SKM-1 treated with dmso at 0.1 percent for 144 hours (cell line): ENCODE data around the gene FAM149B1.
"Not testable (repeated sequence)": the region's sequence is repeated elsewhere in the genome, so short reads cannot be mapped to it uniquely, and the experiment has no call there.

Experiments used
- DNase-seq: peaks from one replicate; lab custom pipeline; 2025; ENCODE audit not compliant: unreplicated experiment; lab: John Stamatoyannopoulos, UW

FAM149B1 gene

GRCh38 chr10:73167783-73168464 lies at the start of gene FAM149B1, which contains the start of gene ECD:
Gene FAM149B1 (plus strand): TSS chr10:73168119. CDS start chr10:73168340, 221 bp downstream.
Gene ECD (minus strand): TSS chr10:73168008. CDS start chr10:73163937, 4,071 bp downstream.
- DNase-seq: peak; percentile 86

- DNase-seq: no peak
Measured at GRCh38 chr10:73119457-73119856, 48.5 kb upstream of the FAM149B1 start.

- DNase-seq: no peak
Measured at GRCh38 chr10:73119952-73120351, 48.0 kb upstream of the FAM149B1 start.

DNA sequence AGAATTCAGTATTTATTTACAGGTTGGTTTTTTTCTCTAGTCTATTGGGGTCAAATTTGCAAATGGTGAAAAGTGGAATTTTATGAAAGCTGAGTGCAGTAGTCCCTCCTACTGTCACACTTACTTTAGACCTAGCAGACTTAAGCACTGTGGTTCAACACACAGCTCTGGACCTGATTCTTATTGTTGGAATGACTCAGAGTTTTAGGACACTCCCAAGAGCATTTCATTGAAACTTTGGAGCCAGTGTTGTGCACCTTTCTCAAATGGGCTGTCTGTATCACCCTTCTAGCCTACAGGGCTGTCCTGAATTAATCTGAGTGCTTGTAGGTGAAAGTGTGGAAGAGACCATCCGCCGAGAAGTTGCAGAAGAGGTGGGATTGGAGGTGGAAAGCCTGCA lies 41.6 kb upstream of the FAM149B1 start:
- no peak for DNase-seq

- no peak for DNase-seq
Measured at GRCh38 chr10:73131301-73131700, 36.6 kb upstream of the FAM149B1 start.

DNA sequence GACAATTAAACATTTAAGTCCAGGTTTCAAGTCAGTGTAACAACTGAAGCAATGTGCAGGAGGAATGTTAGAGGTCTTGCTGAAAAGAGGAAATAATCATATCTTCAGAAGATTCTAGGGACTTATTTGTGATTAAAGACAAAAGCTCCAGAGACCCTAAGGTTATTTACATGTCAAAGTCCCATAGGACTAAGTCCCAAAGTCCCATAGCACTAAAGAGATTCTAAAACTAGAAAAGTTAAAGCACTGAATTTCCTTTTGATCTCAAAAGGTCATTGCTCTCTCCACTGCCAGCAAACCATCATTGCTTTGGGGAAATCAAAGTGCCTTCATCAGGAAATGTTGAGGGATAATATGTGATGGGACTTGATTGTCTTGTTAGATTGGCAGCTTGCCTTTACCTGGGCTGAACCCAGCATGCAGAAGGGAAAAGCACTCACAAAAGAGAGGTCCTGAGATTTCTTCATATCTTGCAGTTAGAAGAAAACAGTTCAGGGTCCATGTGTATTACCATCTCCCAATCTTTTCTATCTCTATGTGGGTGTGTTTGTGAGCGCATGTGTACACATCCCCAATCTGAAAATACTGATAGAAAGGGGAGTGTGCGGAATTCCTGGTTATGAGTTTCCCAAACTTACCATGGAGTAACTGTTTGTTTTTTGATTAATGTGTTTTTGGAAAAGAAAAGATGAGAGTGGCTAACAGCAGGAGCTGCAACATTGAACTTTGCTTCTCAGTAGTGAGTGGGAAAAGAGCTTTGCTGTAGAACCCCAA lies 35.8 kb upstream of the FAM149B1 start:
- DNase-seq: no peak

DNA sequence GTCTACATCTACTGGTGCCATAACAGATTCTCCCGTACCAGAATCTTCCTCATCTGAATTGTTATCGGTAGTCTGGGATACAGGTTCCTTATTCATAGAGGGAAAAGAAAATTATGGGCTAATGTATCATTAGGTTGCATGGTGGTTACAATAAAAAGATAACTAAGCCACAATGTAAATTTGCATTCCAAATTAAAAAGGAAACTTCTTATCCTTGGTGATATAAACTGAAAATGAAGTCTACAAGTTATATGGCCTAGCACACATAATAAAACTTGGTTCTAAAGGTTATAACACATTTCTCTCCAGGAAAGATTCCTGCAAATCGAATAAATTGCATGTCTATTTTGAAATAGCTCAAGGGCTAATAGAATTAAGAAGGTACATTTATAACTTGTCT lies 33.2 kb upstream of the FAM149B1 start:
- no peak for DNase-seq

DNA sequence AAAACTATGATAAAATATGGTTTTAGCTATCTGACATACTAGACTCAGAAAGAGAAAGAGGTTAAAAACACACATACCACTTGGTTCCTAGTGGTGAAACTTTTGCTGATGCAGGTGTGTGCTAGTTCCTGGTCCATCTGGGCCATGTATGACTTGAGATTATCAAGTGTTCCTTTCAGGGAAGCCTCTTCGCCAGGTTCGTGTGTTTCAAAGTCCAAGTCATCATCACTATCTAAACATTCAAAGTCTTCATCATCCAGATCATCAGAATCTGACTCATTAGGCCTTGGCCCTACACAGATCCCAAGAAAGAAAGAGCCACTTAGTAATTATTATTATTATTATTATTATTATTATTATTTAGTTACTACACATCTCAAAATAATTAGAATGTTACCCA lies 31.3 kb upstream of the FAM149B1 start:
- no peak for DNase-seq

DNA sequence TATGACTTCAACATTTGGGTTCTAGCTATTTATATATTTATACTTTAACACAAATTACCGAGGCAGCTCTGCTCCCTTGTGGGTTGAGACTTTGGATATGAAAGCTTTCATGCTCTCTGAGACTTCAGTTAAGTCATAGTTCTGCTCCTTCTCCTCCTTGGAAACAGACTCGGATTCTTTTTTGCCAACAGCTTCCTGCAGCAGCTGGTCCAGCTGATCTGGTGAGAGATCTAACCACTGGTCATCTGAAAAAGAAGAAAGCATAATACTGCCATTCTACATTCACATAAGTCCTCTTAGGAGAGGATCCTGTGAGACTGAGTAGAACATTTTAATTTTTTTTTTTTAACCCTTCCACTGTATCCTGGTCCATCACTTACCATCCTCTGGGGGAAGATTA lies 28.7 kb upstream of the FAM149B1 start:
- no peak for DNase-seq

DNA sequence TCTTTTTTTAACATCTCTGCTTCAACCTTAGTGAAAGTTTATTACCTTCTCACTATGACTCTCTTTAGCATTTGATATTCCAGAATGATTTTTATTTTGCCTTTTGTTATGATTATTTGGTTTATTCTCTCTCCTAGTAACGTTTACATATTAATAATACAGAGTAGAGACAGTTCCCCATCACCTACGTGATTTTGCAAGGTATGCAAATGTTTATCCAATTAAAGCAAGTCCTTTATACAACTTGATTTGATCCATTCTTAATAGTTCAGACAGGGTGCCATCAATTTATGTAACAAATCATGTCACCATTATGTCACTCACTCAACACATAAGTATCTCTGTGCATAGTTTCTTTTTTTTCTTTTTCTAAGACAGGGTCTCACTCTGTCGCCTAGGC lies 26.3 kb upstream of the FAM149B1 start:
- DNase-seq: no peak

DNA sequence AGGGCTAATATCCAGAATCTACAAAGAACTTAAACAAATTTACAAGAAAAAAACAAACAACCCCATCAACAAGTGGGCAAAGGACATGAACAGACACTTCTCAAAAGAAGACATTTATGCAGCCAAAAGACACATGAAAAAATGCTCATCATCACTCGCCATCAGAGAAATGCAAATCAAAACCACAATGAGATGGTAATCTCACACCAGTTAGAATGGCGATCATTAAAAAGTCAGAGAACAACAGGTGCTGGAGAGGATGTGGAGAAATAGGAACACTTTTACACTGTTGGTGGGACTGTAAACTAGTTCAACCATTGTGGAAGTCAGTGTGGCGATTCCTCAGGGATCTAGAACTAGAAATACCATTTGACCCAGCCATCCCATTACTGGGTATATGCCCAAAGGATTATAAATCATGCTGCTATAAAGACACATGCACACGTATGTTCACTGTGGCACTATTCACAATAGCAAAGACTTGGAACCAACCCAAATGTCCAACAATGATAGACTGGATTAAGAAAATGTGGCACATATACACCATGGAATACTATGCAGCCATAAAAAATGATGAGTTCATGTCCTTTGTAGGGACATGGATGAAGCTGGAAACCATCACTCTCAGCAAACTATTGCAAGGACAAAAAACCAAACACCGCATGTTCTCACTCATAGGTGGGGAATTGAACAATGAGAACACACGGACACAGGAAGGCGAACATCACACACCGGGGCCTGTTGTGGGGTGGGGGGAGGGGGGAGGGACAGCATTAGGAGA lies 17.1 kb upstream of the FAM149B1 start:
- DNase-seq: not testable (repeated sequence)

GRCh38 chr10:73152009-73152408 lies 15.9 kb upstream of the FAM149B1 start:
- no peak for DNase-seq

- no peak for DNase-seq
Measured at GRCh38 chr10:73156054-73156453, 11.9 kb upstream of the FAM149B1 start.

- peak; percentile 19 for DNase-seq
Measured at GRCh38 chr10:73159038-73159648, 8.8 kb upstream of the FAM149B1 start.

DNA sequence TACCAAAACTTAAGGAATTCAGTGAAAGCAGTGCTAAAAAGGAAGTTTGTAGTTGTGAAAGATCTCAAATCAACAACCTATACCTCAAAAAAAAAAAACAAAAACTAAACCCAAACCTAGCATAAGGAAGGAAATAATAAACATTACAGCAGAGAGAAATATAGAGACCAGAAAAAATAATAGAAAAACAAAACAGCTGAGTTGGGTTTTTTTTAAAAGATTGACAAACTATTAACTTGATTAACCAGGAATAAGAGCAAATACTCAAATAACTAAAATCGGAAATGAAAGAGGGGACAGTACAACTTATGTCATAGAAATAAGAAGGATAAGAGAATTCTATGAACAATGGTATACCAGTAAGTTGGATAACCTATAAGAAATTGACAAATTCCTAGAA lies 6.8 kb upstream of the FAM149B1 start:
- DNase-seq: no peak

DNA sequence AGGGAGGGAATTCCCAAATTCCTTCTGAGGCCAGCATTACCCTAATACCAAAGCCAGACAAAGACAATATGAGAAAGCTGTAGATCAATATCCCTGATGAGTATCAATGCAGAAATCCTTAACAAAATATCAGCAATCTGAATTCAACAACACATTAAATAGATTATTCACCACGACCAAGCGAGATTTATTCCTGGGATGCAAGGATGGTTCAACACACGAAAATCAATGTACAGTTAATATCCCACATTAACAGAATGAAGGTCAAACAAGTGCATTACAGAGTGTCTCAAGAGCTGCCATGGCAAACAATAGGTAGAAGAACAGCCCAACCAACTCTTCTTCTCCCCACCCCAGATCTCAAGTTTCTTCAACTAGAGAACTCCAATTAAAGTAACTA lies 6.3 kb upstream of the FAM149B1 start:
- no peak for DNase-seq

DNA sequence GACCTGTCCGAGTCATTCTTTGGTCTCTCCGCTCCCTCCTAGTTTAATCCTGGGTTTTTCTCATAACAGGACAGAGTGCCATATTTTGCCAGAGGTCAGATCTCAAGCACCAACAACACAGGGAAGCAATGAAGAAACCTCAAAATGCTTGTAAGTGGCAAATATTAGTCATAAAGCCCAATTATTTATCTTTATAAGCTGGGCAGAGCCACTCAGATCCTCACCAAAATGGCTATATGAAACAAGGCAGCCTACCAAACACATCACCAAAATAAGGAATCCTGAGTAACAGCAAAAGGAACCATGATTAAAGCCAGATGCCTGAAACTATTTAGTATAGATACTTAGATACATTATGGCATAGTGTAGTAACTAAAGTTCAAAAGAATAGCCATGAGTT lies 4.8 kb upstream of the FAM149B1 start:
- DNase-seq: no peak

DNA sequence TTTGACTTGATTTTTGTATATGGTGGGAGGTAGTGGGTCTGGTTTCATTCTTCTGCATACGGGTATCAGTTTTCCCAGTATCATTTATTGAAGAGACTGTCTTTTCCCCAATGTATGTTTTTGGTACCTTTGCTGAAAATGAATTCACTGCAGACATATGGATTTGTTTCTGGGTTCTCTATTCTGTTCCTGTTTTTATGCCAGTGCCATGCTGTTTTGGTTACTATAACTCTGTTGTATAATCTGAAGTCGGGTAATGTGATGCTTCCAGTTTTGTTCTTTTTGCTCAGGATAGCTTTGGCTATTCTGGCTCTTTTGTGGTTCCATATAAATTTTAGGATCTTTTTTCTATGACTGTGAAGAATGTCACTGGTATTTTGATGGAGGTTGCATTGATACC lies 947 bp upstream of the FAM149B1 start:
- DNase-seq: no peak

- no peak for DNase-seq
Measured at GRCh38 chr10:73167458-73167782, 499 bp upstream of the FAM149B1 start.

GRCh38 chr10:73168465-73168803 lies 515 bp downstream of the FAM149B1 start:
- DNase-seq: no peak

DNA sequence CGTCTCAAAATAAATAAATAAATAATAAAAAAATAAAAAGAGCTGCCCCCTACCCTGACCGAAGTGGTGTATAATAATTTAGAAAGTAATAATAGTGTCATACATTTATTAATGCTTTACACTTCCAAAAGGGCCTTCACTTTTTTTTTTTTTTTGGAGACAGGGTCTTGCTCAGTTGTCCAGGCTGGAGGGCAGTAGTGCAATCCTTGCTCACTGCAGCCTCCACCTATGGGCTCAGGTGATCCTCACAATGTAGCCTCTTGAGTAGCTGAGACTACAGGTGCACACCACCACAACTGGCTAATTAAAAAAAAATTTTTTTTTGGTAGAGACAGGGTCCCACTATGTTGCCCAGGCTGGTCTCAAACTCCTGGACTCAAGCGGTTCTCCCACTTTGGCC lies 1.4 kb downstream of the FAM149B1 start:
- no peak for DNase-seq

DNA sequence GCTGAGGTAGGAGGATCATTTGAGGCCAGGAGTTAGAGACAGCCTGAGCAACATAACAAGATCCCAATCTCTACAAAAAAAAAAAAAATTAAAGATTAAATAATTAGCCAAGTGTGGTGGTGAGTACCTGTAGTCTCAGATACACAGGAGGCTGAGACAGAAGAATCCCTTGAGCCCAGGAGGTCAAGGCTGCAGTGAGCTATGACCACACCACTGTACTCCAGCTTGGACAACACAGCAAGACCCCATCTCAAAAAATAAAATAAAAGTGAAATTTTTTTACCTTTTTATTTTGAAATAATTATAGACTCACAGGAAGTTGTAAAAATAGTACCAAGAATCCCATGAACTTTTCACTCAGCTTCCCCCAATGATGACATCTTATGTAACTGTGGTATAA lies 4.9 kb downstream of the FAM149B1 start:
- DNase-seq: no peak
